Spinal cord (tissue), 10 donors: ENCODE results near the gene CAMKK2. TPM values are rescaled to one million over a fixed set of nuclear protein-coding genes. Genes with fewer than 3 reads are reported as not detected.

Source experiments
- DNase-seq, 6 donors: peaks; one replicate each; pipeline versions ENCODE4 v3.0.0 to v3.0.0-alpha.2; 2013 to 2015; ENCODE audit warnings: low spot score in 6 of 6, low read depth in 4 of 6
- H3K27ac ChIP-seq: one replicate; pipeline ENCODE4 v1.5.1; 2013; ENCODE audit warnings: low read depth, low read length, control low read depth
- H3K27me3 ChIP-seq: one replicate; pipeline ENCODE4 v1.6.1; 2013; ENCODE audit warnings: low read length; ENCODE audit not compliant: control insufficient read depth, insufficient read depth
- H3K36me3 ChIP-seq: one replicate; pipeline ENCODE4 v1.6.1; 2013; ENCODE audit warnings: low read length; ENCODE audit not compliant: control insufficient read depth, insufficient read depth
- H3K4me1 ChIP-seq: one replicate; pipeline ENCODE4 v1.6.1; 2013; ENCODE audit warnings: low read length; ENCODE audit not compliant: control insufficient read depth, insufficient read depth
- H3K4me3 ChIP-seq: one replicate; pipeline ENCODE4 v1.5.1; 2013; ENCODE audit warnings: low read depth, low read length, control low read depth
- H3K9me3 ChIP-seq: one replicate; pipeline ENCODE4 v1.6.1; 2013; ENCODE audit warnings: low read length; ENCODE audit not compliant: control insufficient read depth, insufficient read depth
- WGBS: methylation state at CpG from one replicate; pipeline ENCODE4 v1.1.5; 2013; ENCODE audit warnings: missing lambda C conversion rate; ENCODE audit not compliant: insufficient coverage; 5-methylcytosine and 5-hydroxymethylcytosine counted together
- polyA plus RNA-seq, 2 donors: library from polyadenylated mRNA; unstranded; fragments of 120-200 nt; gene quantifications; one replicate each; pipeline ENCODE4 v1.2.1, GENCODE V29; 2013; ENCODE audit not compliant: insufficient read length in 2 of 2
- total RNA-seq, 2 donors: library from RNA; depleted of rRNA in 1 of 2; stranded (reverse); fragments of 120-200 nt in 1 of 2; fragments of >200 nt in 1 of 2; gene quantifications; one replicate each; pipeline versions ENCODE4 v1.2.3 to v1.2.4, GENCODE V29; 2013 to 2014
- donor health status: healthy.

CAMKK2 gene
- total and polyA plus RNA-seq, 4 donors = 18.0 to 44.2 (median 31.3) TPM

DNA sequence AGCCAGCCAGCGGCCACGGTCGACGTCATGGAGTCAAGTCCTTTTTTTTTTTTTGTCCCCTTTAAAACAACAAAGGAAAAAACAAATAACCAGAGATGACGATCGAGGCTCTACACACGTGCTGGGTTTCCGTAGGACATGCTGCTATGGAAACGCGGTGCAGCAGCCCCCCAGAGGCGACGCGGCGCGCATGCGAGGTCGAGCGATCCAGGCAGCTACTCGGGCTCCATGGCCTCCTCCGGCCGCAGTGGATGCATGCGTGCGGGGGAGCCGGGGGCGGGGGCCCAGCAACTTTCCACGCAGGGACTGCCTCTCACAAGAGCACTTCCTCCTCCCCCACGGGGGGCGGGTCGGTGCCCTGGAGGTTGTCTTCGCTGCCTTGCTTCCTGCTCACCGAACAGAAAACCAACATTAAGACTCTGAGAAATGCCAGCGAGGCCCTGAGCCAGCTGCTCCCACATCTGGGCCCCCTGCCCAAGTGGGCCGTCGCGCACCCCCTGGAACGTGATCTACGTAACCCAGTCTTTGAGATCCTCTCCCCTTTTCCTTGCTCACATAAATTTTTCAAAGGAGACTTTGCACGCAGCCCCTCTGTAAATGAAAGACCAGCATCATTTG lies 55.9 kb downstream of the CAMKK2 start:
- H3K27ac ChIP-seq = peak overlapping the region; percentile 86
- H3K4me1 ChIP-seq = peaks cover 30% of the 10 kb centered on the region
- no peaks in the 10 kb centered on the region for H3K27me3 ChIP-seq
- WGBS = 39% methylated on average over 36 of the region's 38 CpGs
- peak; percentile 41 to 96 (median 60) for DNase-seq
- H3K36me3 ChIP-seq = peaks cover 72% of the 10 kb centered on the region
- peak overlapping the region; percentile 21 for H3K4me3 ChIP-seq
- H3K9me3 ChIP-seq = no peaks in the 10 kb centered on the region

- 75% methylated on average over 7 of the region's 7 CpGs for WGBS
- no peaks in the 10 kb centered on the region for H3K9me3 ChIP-seq
- H3K36me3 ChIP-seq = peaks cover 70% of the 10 kb centered on the region
- peaks cover 30% of the 10 kb centered on the region for H3K4me1 ChIP-seq
- no peaks in the 10 kb centered on the region for H3K27me3 ChIP-seq
- H3K4me3 ChIP-seq = no peak overlapping the region
- no peak for DNase-seq
- peak overlapping the region; percentile 86 for H3K27ac ChIP-seq
These were observed 56.5 kb downstream of the CAMKK2 start for GRCh38 chr12:121240062-121240420.

GRCh38 chr12:121239351-121240061 lies 57.0 kb downstream of the CAMKK2 start:
- H3K4me3 ChIP-seq = no peak overlapping the region
- peak in 1 of 6 donors; percentile 6 for DNase-seq
- H3K27me3 ChIP-seq = no peaks in the 10 kb centered on the region
- peaks cover 65% of the 10 kb centered on the region for H3K36me3 ChIP-seq
- peak overlapping the region; percentile 86 for H3K27ac ChIP-seq
- H3K4me1 ChIP-seq = peaks cover 30% of the 10 kb centered on the region
- no peaks in the 10 kb centered on the region for H3K9me3 ChIP-seq
- 75% methylated on average over 3 of the region's 6 CpGs for WGBS

DNA sequence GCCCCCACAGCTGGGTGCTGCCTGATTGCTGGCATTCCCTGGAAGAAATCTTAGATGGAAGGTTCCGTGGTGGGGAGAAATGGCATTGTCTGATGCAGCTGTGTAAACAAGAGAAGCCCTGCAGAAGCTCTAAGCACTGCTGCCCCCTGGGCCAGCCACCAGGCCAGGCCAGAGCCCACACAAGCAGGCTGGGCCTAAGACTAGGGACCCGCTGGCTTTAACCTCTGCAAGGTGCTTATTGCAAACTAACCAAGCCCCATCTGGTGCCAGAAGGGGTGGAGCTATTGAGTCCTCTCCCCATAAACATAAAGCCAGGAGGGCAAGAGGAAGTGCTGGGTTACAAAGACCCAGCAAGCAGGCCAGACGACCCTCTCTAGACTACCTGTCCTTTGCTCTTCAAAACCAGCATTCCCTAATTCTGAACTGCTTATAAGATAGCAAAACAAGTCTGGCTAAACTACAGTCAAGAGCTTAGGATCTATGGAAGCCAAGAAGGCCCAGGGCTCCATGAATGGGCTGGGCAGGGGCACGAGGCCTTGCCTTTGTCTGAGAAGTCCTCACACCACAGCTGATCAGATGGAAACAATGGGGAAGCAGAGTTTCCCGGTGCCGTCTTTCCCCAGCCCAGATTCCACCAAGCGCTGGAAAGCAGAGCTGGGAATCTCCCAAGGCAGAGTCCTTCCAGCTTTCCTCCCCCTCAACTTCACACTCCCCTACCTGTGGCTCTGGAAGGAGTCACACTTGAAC lies 57.7 kb downstream of the CAMKK2 start:
- peaks cover 30% of the 10 kb centered on the region for H3K4me1 ChIP-seq
- H3K27ac ChIP-seq = no peak overlapping the region
- H3K4me3 ChIP-seq = no peak overlapping the region
- H3K36me3 ChIP-seq = peaks cover 58% of the 10 kb centered on the region
- no peaks in the 10 kb centered on the region for H3K9me3 ChIP-seq
- H3K27me3 ChIP-seq = no peaks in the 10 kb centered on the region
- 39% methylated on average over 7 of the region's 7 CpGs for WGBS
- peak in 1 of 6 donors; percentile 16 for DNase-seq

GRCh38 chr12:121238086-121238485 lies 58.4 kb downstream of the CAMKK2 start:
- WGBS = 72% methylated on average over 4 of the region's 4 CpGs
- H3K27ac ChIP-seq = no peak overlapping the region
- no peak for DNase-seq

DNA sequence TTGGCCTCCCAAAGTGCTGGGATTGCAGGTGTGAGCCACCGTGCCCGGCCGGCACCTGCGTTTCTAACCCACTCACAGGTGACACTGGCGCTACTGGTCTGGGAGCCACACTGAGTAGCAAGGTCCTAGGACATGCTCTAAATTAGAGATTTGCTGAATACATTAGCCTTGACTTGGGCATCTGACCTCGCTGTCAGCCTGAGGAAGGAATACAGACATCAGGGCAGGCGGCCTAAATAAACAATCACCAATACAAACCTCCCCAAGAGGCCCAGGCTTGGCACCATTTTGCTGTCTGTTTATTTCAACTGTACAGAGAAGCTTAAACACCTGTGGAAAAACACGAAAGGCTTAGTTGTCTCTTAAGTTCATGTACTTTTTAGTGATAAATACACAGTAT lies 59.1 kb downstream of the CAMKK2 start:
- WGBS = 83% methylated on average over 6 of the region's 8 CpGs
- Histone ChIP-seq H3K4me1 (peaks cover 30% of the 10 kb centered on the region), H3K36me3 (peaks cover 65% of the 10 kb centered on the region), H3K27ac (no peak overlapping the region), H3K9me3 (no peaks in the 10 kb centered on the region), H3K4me3 (no peak overlapping the region), H3K27me3 (no peaks in the 10 kb centered on the region)
- DNase-seq = no peak

More at GRCh38 chr12:121238086-121238485, 58.4 kb downstream of the CAMKK2 start:
- Histone ChIP-seq H3K4me3 (no peak overlapping the region), H3K36me3 (peaks cover 61% of the 10 kb centered on the region), H3K9me3 (no peaks in the 10 kb centered on the region), H3K4me1 (peaks cover 30% of the 10 kb centered on the region), H3K27me3 (no peaks in the 10 kb centered on the region)

DNA sequence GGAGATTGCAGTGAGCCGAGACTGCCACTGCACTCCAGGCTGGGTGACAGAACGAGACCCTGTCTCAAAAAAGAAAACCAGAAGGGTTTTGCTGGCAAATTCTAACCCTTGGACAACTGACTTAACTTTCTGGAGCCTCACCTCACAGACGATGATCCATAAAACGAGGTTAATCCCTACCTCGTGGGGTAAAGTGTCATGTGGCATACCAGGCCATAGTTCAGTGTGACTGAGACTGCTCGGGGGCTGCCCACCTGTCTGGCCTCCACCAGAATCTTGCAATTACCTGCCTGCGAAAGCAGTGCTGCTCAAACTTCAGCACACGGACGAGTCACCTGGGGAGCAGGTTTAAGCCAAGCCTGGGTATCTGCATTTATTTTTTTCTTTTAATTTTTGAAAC lies 59.7 kb downstream of the CAMKK2 start:
- H3K27ac ChIP-seq = no peak overlapping the region
- H3K4me1 ChIP-seq = peaks cover 30% of the 10 kb centered on the region
- H3K27me3 ChIP-seq = no peaks in the 10 kb centered on the region
- H3K4me3 ChIP-seq = no peak overlapping the region
- WGBS = 89% methylated on average over 9 of the region's 9 CpGs
- peaks cover 67% of the 10 kb centered on the region for H3K36me3 ChIP-seq
- H3K9me3 ChIP-seq = no peaks in the 10 kb centered on the region
- DNase-seq = no peak

DNA sequence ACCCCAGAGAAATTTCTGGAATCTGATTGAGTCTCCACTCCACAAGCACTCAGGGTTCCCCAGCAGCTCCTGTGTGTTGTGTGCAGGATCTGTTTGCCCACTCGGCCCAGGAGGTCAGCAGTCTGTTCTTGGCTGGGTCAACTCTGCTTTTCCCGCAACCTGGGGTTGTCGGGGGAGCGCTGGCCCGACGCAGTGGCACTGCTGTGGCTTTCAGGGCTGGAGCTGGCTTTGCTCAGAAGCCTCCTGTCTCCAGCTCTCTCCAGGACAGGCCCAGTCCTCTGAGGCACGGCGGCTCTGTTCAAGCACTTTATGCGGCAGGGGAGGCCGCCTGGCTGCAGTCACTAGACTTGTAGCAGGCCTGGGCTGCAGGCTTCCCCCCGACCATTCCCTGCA lies 62.9 kb downstream of the CAMKK2 start:
- no peak overlapping the region for H3K4me3 ChIP-seq
- no peaks in the 10 kb centered on the region for H3K27me3 ChIP-seq
- peaks cover 61% of the 10 kb centered on the region for H3K36me3 ChIP-seq
- DNase-seq = no peak
- 84% methylated on average over 11 of the region's 11 CpGs for WGBS
- H3K4me1 ChIP-seq = peaks cover 8% of the 10 kb centered on the region
- H3K27ac ChIP-seq = no peak overlapping the region
- no peaks in the 10 kb centered on the region for H3K9me3 ChIP-seq

- no peak for DNase-seq
- Histone ChIP-seq H3K27ac (no peak overlapping the region), H3K9me3 (no peaks in the 10 kb centered on the region), H3K36me3 (peaks cover 59% of the 10 kb centered on the region), H3K4me3 (no peak overlapping the region), H3K4me1 (peaks cover 4% of the 10 kb centered on the region), H3K27me3 (no peaks in the 10 kb centered on the region)
- 95% methylated on average over 9 of the region's 14 CpGs for whole genome bisulfite sequencing
These were observed 63.4 kb downstream of the CAMKK2 start for GRCh38 chr12:121232977-121233627.
